ACHN (cell line): Measurements from ENCODE around the gene ABCB4.
"Not testable (repeated sequence)": the region's sequence is repeated elsewhere in the genome, so short reads cannot be mapped to it uniquely, and the experiment has no call there.

Experiments used
- DNase-seq: peaks from one replicate; pipeline ENCODE4 v3.0.0-alpha.2; 2015
- in situ Hi-C: cut with HindIII; loops from 2 replicates; pipeline ENCODE4 v1.10.0; 2017; ENCODE audit warnings: low sequenced_read_pairs, low pct_ligation_motif_present, low pct_unique_long_range_greater_than_20kb

ABCB4 gene

GRCh38 chr7:87482115-87482514 is 6.6 kb upstream of the ABCB4 start:
- in situ Hi-C loops = no loop called here
- no peak for DNase-seq

- in situ Hi-C loops = no loop called here
- no peak for DNase-seq
Measured at GRCh38 chr7:87480386-87480785, 4.9 kb upstream of the ABCB4 start.

- in situ Hi-C loops = no loop called here
- no peak for DNase-seq
Measured at GRCh38 chr7:87479951-87480350, 4.5 kb upstream of the ABCB4 start.

- in situ Hi-C loops = no loop called here
Measured at GRCh38 chr7:87476179-87476557, 688 bp upstream of the ABCB4 start.

GRCh38 chr7:87474533-87475358 is 734 bp downstream of the ABCB4 start:
- in situ Hi-C loops = no loop called here
- peak; percentile 77 for DNase-seq

More at GRCh38 chr7:87476179-87476557, 688 bp upstream of the ABCB4 start:
- DNase-seq = no peak

- DNase-seq = no peak
- in situ Hi-C loops = no loop called here
Measured at GRCh38 chr7:87473986-87474385, 1.5 kb downstream of the ABCB4 start.

GRCh38 chr7:87473192-87473591 is 2.3 kb downstream of the ABCB4 start:
- in situ Hi-C loops = no loop called here
- DNase-seq = no peak

- in situ Hi-C loops = no loop called here
- DNase-seq = no peak
Measured at GRCh38 chr7:87471473-87471872, 4.0 kb downstream of the ABCB4 start.

GRCh38 chr7:87469204-87469603 is 6.3 kb downstream of the ABCB4 start:
- DNase-seq, in situ Hi-C loops: not testable (repeated sequence)

GRCh38 chr7:87465534-87465880 is 10.0 kb downstream of the ABCB4 start:
- in situ Hi-C loops, DNase-seq: not testable (repeated sequence)

GRCh38 chr7:87464830-87465533 is 10.5 kb downstream of the ABCB4 start:
- in situ Hi-C loops, DNase-seq: not testable (repeated sequence)

GRCh38 chr7:87463982-87464381 is 11.5 kb downstream of the ABCB4 start:
- no peak for DNase-seq
- in situ Hi-C loops = no loop called here

- in situ Hi-C loops, DNase-seq: not testable (repeated sequence)
Measured at GRCh38 chr7:87460444-87460843, 15.0 kb downstream of the ABCB4 start.

- in situ Hi-C loops = no loop called here
Measured at GRCh38 chr7:87459941-87460340, 15.5 kb downstream of the ABCB4 start.

GRCh38 chr7:87458148-87458547 is 17.3 kb downstream of the ABCB4 start:
- DNase-seq = no peak
- in situ Hi-C loops = no loop called here

More at GRCh38 chr7:87459941-87460340, 15.5 kb downstream of the ABCB4 start:
- DNase-seq = no peak

GRCh38 chr7:87456247-87456646 is 19.2 kb downstream of the ABCB4 start:
- in situ Hi-C loops = no loop called here
- DNase-seq = no peak

- in situ Hi-C loops = no loop called here
- peak; percentile 19 for DNase-seq
Measured at GRCh38 chr7:87452279-87452678, 23.2 kb downstream of the ABCB4 start.

- in situ Hi-C loops = no loop called here
Measured at GRCh38 chr7:87451187-87451586, 24.3 kb downstream of the ABCB4 start.

GRCh38 chr7:87450706-87451105 is 24.8 kb downstream of the ABCB4 start:
- in situ Hi-C loops = no loop called here
- no peak for DNase-seq

More at GRCh38 chr7:87451187-87451586, 24.3 kb downstream of the ABCB4 start:
- no peak for DNase-seq

GRCh38 chr7:87448388-87448787 is 27.1 kb downstream of the ABCB4 start:
- DNase-seq = no peak
- in situ Hi-C loops = no loop called here
